Activated T-cell treated with anti-CD3 and anti-CD28 coated beads, Interleukin-2, amount 50 U/mL, for 24 hours (primary cell): Measurements from ENCODE around the gene TAF11L14.
"Not testable (repeated sequence)": the region's sequence is repeated elsewhere in the genome, so short reads cannot be mapped to it uniquely, and the experiment has no call there.

Source experiments
- DNase-seq: peaks from one replicate; pipeline ENCODE4 v3.0.0-alpha.2; 2020
- H3K27ac Mint-ChIP-seq: 2 replicates; pipeline ENCODE4 v1.8.0; 2020; ENCODE audit warnings: mild to moderate bottlenecking, mixed read lengths
- H3K27me3 Mint-ChIP-seq: 2 replicates; pipeline ENCODE4 v1.8.0; 2020; ENCODE audit warnings: mixed read lengths
- H3K36me3 Mint-ChIP-seq: 2 replicates; pipeline ENCODE4 v1.8.0; 2020; ENCODE audit warnings: low read depth, mixed read lengths
- H3K4me1 Mint-ChIP-seq: 2 replicates; pipeline ENCODE4 v1.8.0; 2020; ENCODE audit warnings: low read depth, mixed read lengths
- H3K4me3 Mint-ChIP-seq: 2 replicates; pipeline ENCODE4 v1.8.0; 2020; ENCODE audit warnings: mild to moderate bottlenecking, moderate library complexity, mixed read lengths
- H3K9me3 Mint-ChIP-seq: 2 replicates; pipeline ENCODE4 v1.8.0; 2020; ENCODE audit warnings: mixed read lengths

TAF11L14 gene

DNA sequence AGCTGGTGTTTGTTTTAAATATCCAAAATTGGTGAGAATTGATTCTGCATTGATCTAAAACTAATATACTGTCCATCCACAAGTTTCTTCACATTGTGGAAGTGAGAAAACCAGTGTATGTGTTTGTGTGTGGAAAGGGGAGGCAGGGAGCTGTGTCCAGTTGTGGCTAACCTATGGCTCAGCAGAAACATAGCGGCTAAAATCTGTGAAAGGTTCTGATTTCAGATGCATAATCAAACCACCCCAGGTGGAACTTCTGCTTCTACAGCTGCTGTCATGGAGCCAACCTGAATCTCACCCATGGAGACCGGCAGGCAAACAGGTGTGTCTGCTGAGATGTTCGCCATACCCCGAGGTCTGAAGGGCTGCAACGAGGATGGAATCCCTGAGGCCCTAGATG lies at the start of gene TAF11L14:
TAF11L14 (plus strand) TSS at position 301 of the 400 bp plus-strand sequence.
- Mint-ChIP-seq H3K9me3 (no peaks in the 10 kb centered on the region), H3K27ac (no peak within 1 kb of the TSS), H3K4me3 (no peak within 1 kb of the TSS), H3K27me3 (no peaks in the 10 kb centered on the region), H3K36me3 (no peaks in the 10 kb centered on the region), H3K4me1 (no peaks in the 10 kb centered on the region)
- DNase-seq = no peak

DNA sequence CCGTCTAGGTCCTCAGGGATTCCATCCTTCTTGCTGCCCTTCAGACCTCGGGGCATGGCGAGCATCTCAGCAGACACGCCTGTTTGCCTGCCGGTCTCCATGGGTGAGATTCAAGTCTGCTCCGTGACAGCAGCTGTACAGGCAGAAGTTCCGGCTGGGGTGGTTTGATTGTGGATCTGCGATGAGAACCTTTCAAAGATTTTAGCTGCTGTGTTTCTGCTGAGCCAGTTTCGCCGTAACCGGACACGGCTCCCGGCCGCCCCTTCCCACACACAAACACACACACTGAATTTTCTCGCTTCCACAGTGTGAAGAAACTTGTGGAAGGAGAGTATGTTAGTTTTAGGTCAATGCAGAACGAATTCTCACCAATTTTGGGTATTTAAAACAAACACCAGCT lies 48.6 kb upstream of the TAF11L14 start, which contains the start of gene TAF11L7:
TAF11L7 (minus strand) TSS at position 101 of the 400 bp plus-strand sequence.
- not testable (repeated sequence) for H3K9me3 Mint-ChIP-seq, H3K4me1 Mint-ChIP-seq, DNase-seq, H3K27ac Mint-ChIP-seq, H3K36me3 Mint-ChIP-seq, H3K4me3 Mint-ChIP-seq, H3K27me3 Mint-ChIP-seq

DNA sequence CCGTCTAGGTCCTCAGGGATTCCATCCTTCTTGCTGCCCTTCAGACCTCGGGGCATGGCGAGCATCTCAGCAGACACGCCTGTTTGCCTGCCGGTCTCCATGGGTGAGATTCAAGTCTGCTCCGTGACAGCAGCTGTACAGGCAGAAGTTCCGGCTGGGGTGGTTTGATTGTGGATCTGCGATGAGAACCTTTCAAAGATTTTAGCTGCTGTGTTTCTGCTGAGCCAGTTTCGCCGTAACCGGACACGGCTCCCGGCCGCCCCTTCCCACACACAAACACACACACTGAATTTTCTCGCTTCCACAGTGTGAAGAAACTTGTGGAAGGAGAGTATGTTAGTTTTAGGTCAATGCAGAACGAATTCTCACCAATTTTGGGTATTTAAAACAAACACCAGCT lies 43.4 kb upstream of the TAF11L14 start, which contains the start of gene TAF11L8:
TAF11L8 (minus strand) TSS at position 101 of the 400 bp plus-strand sequence.
- H3K4me3 Mint-ChIP-seq, DNase-seq, H3K27me3 Mint-ChIP-seq, H3K27ac Mint-ChIP-seq, H3K4me1 Mint-ChIP-seq, H3K36me3 Mint-ChIP-seq, H3K9me3 Mint-ChIP-seq: not testable (repeated sequence)

DNA sequence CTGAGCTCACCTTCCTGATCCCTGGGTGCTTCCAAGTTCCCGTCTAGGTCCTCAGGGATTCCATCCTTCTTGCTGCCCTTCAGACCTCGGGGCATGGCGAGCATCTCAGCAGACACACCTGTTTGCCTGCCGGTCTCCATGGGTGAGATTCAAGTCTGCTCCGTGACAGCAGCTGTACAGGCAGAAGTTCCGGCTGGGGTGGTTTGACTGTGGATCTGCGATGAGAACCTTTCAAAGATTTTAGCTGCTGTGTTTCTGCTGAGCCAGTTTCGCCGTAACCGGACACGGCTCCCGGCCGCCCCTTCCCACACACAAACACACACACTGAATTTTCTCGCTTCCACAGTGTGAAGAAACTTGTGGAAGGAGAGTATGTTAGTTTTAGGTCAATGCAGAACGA lies 40.0 kb upstream of the TAF11L14 start, which contains the start of gene TAF11L9:
TAF11L9 (minus strand) TSS at position 140 of the 400 bp plus-strand sequence.
- not testable (repeated sequence) for DNase-seq, H3K27ac Mint-ChIP-seq, H3K36me3 Mint-ChIP-seq, H3K9me3 Mint-ChIP-seq, H3K27me3 Mint-ChIP-seq, H3K4me3 Mint-ChIP-seq, H3K4me1 Mint-ChIP-seq

DNA sequence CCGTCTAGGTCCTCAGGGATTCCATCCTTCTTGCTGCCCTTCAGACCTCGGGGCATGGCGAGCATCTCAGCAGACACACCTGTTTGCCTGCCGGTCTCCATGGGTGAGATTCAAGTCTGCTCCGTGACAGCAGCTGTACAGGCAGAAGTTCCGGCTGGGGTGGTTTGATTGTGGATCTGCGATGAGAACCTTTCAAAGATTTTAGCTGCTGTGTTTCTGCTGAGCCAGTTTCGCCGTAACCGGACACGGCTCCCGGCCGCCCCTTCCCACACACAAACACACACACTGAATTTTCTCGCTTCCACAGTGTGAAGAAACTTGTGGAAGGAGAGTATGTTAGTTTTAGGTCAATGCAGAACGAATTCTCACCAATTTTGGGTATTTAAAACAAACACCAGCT lies 36.5 kb upstream of the TAF11L14 start, which contains the start of gene TAF11L10:
TAF11L10 (minus strand) TSS at position 101 of the 400 bp plus-strand sequence.
- not testable (repeated sequence) for H3K27me3 Mint-ChIP-seq, DNase-seq, H3K4me1 Mint-ChIP-seq, H3K4me3 Mint-ChIP-seq, H3K36me3 Mint-ChIP-seq, H3K27ac Mint-ChIP-seq
- H3K9me3 Mint-ChIP-seq = peaks cover 10% of the 10 kb centered on the region

DNA sequence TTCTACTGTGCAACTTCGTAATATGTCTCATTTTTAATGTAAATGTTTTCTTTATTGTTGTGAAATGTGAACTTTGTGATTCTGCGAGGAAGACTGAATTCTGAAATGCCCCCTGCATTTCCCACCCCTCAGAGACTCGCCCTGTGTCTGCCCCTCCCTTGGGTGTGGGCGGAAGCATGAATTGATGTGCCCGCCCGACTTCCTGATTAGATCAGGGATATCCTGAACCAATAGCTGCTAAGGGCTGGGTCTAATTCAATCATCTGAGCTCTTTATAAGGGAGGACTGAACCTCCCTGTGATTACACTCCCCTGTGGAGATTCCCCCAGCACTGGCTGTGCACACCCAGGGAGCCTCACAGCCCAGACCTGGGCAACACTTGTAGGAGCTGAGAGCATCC lies 30.4 kb upstream of the TAF11L14 start, which contains the start of gene TAF11L11:
TAF11L11 (plus strand) TSS at position 304 of the 400 bp plus-strand sequence.
- H3K36me3 Mint-ChIP-seq, H3K27ac Mint-ChIP-seq, H3K4me3 Mint-ChIP-seq, H3K4me1 Mint-ChIP-seq, DNase-seq, H3K27me3 Mint-ChIP-seq: not testable (repeated sequence)
- peaks cover 13% of the 10 kb centered on the region for H3K9me3 Mint-ChIP-seq

DNA sequence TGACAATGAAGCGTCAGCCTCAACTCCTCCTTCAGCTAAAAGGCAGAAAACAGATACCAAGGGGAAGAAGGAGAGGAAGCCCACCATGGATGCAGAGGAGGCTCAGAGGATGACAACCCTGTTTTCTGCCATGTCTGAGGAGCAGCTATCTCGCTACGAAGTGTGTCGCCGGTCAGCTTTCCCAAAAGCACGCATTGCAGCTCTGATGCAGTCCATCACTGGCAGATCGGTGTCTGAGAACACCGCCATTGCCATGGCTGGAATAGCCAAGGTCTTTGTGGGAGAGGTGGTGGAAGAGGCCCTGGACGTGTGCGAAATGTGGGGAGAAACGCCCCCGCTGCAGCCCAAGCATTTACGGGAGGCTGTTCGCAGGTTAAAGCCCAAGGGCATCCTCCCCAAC lies 29.3 kb upstream of the TAF11L14 start:
- H3K27me3 Mint-ChIP-seq = no peaks in the 10 kb centered on the region
- DNase-seq = no peak
- no peak overlapping the region for H3K27ac Mint-ChIP-seq
- H3K9me3 Mint-ChIP-seq = peaks cover 7% of the 10 kb centered on the region
- no peak overlapping the region for H3K4me3 Mint-ChIP-seq
- H3K4me1 Mint-ChIP-seq = no peaks in the 10 kb centered on the region
- H3K36me3 Mint-ChIP-seq = no peaks in the 10 kb centered on the region

DNA sequence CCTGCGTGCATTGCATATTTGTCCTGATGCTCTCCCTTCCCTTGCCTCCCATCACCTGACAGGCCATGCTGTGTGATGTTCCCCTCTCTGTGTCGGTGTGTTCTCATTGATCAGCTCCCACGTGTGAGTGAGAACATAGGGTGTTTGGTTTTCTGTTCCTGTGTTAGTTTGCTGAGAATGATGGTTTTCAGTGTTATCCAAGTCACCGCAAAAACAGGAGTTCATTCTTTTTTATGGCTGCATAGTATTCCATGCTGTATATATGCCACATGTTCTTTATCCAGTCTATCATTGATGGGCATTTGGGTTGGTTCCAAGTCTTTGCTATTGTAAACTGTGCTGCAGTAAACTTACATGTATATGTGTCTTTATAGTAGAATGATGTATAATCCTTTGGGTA lies 26.8 kb upstream of the TAF11L14 start:
- DNase-seq, H3K9me3 Mint-ChIP-seq, H3K27ac Mint-ChIP-seq, H3K36me3 Mint-ChIP-seq, H3K4me3 Mint-ChIP-seq, H3K4me1 Mint-ChIP-seq, H3K27me3 Mint-ChIP-seq: not testable (repeated sequence)

DNA sequence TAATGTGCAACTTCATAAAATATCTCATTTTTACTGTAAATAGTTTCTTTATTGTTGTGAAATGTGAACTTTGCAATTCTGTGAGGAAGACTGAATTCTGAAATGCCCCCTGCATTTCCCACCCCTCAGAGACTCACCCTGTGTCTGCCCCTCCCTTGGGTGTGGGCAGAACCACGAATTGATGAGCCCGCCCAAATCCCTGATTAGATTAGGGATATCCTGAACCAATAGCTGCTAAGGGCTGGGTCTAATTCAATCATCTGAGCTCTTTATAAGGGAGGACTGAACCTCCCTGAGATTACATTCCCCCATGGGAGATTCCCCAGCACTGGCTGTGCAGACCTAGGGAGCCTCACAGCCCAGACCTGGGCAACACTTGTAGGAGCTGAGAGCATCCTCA lies 24.2 kb upstream of the TAF11L14 start, which contains the start of gene TAF11L12:
TAF11L12 (plus strand) TSS at position 301 of the 400 bp plus-strand sequence.
- not testable (repeated sequence) for H3K36me3 Mint-ChIP-seq, H3K27ac Mint-ChIP-seq, H3K4me1 Mint-ChIP-seq, H3K27me3 Mint-ChIP-seq, H3K9me3 Mint-ChIP-seq, DNase-seq, H3K4me3 Mint-ChIP-seq

DNA sequence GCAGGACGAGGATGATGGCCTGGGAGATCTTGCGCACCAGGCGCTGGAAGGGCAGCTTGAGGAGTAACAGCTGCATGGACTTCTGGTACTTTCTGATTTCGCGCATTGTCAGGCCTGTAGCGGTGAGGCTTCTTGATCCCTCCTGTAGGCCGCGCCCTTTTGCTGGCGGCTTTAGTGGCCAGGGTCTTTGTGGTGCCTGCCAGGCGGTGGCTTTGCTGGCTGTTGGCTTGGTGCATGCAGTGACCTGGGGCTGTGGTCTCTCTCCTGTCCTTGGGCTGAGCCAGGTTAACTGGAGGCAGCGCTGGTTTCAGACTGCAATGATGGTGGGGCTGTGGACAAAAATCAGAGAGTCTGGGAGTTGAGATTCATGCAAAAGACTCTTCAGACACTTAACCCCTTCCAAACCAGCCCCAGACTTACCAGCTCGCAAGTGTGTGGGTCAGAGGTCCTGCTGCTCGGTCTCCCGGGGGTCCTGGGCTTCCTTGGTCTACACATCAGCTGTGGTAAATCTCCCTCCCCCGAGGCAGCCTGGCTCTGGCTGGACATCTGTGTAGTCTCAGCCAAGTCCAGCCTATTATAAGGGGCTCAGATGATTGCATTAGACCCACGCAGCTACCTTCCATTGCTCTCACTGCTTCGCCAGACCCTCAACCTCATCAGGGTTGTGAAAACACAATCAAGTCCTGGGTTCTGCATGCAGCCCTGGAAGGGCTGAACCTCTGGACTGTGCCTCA lies 19.2 kb upstream of the TAF11L14 start:
- Mint-ChIP-seq H3K9me3 (peaks cover 3% of the 10 kb centered on the region), H3K4me1 (no peaks in the 10 kb centered on the region), H3K27ac (no peak overlapping the region), H3K36me3 (no peaks in the 10 kb centered on the region), H3K27me3 (no peaks in the 10 kb centered on the region), H3K4me3 (no peak overlapping the region)
- no peak for DNase-seq

DNA sequence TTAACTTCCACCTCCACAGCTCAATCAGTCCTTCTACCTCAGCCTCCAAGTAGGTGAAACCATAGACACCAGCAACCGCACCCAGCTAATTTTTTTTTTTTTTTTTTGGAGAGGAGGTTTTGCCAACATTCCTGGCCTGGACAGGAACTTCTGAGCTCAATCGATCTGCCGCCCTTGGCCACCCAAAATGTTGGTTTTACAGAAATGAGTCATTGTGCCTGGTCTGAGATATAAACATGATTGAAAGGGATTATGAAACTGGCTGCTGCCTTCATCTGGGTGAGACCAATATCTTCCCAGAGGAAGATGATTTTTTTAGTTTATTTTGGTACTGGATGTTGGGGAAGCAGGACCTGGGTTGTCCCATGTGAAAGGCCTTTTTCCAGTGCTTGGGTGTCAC lies 14.9 kb upstream of the TAF11L14 start:
- Mint-ChIP-seq H3K4me1 (no peaks in the 10 kb centered on the region), H3K27me3 (no peaks in the 10 kb centered on the region), H3K9me3 (peaks cover 3% of the 10 kb centered on the region), H3K27ac (no peak overlapping the region), H3K36me3 (no peaks in the 10 kb centered on the region), H3K4me3 (no peak overlapping the region)
- DNase-seq = no peak

DNA sequence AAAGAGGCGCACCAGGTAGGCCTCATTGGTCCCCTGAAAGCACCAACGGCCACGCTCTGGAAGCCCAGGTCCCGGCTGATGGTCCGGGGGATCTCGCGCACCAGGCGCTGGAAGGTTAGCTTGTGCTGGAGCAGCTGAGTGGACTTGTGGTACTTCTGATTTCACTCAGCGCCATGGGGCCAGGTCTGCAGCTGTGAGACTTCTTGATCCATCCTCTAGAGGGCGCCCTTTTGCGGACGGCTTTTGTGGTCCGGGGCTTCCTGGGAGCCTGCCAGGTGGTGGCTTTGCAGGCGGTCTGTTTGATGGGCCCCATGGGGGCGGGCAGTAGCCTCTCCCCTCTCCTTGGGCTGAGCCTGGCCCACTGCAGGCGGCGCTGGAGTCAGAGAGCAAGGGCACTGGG lies 13.6 kb upstream of the TAF11L14 start:
- Mint-ChIP-seq H3K4me3 (no peak overlapping the region), H3K27ac (no peak overlapping the region), H3K9me3 (peaks cover 3% of the 10 kb centered on the region), H3K27me3 (no peaks in the 10 kb centered on the region), H3K36me3 (no peaks in the 10 kb centered on the region), H3K4me1 (no peaks in the 10 kb centered on the region)
- DNase-seq = no peak

DNA sequence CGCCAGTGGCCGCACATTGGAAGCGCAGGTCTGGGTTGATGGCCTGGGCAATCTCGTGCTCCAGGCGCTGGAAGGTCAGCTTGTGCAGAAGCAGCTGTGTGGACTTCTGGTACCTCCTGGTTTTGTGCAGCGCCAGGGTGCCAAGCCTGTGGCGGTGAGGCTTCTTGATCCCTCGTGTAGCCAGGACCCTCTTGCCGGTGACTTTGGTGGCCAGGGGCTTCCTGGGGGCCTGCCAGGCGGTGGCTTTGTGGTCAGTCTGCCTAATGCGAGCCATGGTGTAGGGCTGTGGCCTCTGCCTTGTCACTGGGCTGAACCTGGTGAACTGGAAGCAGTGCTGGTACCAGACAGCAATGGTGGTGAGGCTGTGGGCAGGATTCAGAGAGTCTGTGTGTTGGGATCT lies 8.6 kb upstream of the TAF11L14 start:
- no peaks in the 10 kb centered on the region for H3K27me3 Mint-ChIP-seq

DNA sequence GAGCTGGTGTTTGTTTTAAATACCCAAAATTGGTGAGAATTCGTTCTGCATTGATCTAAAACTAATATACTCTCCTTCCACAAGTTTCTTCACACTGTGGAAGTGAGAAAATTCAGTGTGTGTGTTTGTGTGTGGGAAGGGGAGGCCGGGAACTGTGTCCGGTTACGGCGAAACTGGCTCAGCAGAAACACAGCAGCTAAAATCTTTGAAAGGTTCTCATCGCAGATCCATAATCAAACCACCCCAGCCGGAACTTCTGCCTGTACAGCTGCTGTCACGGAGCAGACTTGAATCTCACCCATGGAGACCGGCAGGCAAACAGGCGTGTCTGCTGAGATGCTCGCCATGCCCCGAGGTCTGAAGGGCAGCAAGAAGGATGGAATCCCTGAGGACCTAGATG lies 2.5 kb upstream of the TAF11L14 start, which contains the start of gene TAF11L13:
TAF11L13 (plus strand) TSS at position 301 of the 400 bp plus-strand sequence.
- not testable (repeated sequence) for H3K9me3 Mint-ChIP-seq, H3K27ac Mint-ChIP-seq, H3K4me3 Mint-ChIP-seq, DNase-seq, H3K27me3 Mint-ChIP-seq, H3K36me3 Mint-ChIP-seq, H3K4me1 Mint-ChIP-seq

More for the DNA sequence above, 8.6 kb upstream of the TAF11L14 start:
- no peaks in the 10 kb centered on the region for H3K36me3 Mint-ChIP-seq
- H3K4me3 Mint-ChIP-seq = no peak overlapping the region
- no peak for DNase-seq
- H3K4me1 Mint-ChIP-seq = no peaks in the 10 kb centered on the region
- H3K27ac Mint-ChIP-seq = no peak overlapping the region
- H3K9me3 Mint-ChIP-seq = peaks cover 3% of the 10 kb centered on the region

DNA sequence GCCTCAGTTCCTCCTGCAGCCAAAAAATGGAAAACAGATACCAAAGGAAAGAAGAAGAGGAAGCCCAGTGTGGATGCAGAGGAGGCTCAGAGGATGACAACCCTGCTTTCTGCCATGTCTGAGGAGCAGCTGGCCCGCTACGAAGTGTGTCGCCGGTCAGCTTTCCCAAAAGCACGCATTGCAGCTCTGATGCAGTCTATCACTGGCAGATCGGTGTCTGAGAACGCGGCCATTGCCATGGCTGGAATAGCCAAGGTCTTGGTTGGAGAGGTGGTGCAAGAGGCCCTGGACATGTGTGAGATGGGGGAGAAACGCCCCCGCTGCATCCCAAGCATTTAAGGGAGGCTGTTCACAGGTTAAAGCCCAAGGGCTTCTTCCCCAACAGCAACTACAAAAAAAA lies 15.0 kb downstream of the TAF11L14 start:
- H3K9me3 Mint-ChIP-seq = peaks cover 11% of the 10 kb centered on the region
- not testable (repeated sequence) for DNase-seq, H3K27ac Mint-ChIP-seq, H3K36me3 Mint-ChIP-seq, H3K4me1 Mint-ChIP-seq, H3K27me3 Mint-ChIP-seq, H3K4me3 Mint-ChIP-seq
